OCI-LY7 (cell line): ENCODE data around the gene OR14A16.

Experiments used
- CTCF ChIP-seq: fragments of 200-600 bp; sonication (generic); conservative IDR thresholded peaks from 2 replicates; pipeline ENCODE4 v1.5.1; 2014; ENCODE audit warnings: mild to moderate bottlenecking, antibody characterized with exemption, low read length, moderate library complexity, mixed read lengths
- EZH2phosphoT487 ChIP-seq: fragments of 200-600 bp; sonication (generic); IDR thresholded peaks from 2 replicates; pipeline ENCODE4 v1.6.1; 2018; ENCODE audit warnings: low read depth, borderline replicate concordance, mild to moderate bottlenecking, mixed run types, antibody characterized with exemption, low read length, moderate library complexity, mixed read lengths

- TF ChIP-seq CTCF = no peak
- TF ChIP-seq EZH2phosphoT487 = no peak
Measured at GRCh38 chr1:247829656-247830055, 5.7 kb upstream of the OR14A16 start.
